Activated T-helper 1 cell treated with Interleukin-2 at 50 U/mL for 16 hours (primary cell): ENCODE results near the gene PDE10A.

ENCODE experiments used
- DNase-seq: peaks from one replicate; pipeline ENCODE4 v3.0.0-alpha.2; 2020; ENCODE audit warnings: low read depth

The PDE10A gene

DNA sequence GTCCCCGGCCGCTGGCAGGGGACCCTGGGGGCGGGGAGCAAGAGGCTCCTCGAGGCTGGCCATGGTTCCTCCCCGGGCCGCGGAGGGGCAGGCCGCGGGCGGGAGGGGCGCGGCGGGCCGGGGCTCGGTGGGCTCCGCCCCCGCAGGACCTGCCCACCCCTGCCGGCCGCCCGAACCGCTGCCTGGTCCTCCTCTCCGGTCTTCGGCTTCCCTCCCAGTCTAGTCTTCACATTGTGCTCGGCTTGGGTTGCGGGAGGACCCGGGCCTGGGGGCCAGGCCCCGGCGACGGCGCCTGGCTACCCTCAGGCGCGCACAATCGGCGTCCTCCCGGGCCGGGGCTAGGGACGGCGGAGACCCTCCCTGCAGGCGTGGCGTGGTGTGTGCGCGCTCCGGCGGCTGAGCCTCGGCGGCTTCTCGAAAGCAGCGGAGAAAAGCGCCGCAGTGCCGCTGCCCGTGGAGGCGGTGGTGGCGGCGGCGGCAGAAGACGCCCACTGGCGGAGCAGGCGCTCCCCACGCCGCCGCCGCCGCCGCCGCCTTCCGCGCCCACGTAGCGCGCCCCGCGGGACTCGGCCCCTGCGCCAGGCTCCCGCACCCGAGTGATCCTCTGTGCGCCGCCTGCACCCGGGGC is at the start of gene PDE10A:
TSS of gene PDE10A (minus strand) at position 493 of the 628 bp plus-strand sequence. CDS start at position 63, 430 bp downstream.
- no peak for DNase-seq

GRCh38 chr6:165708985-165709576 is 46.0 kb upstream of the PDE10A start:
- no peak for DNase-seq

- no peak for DNase-seq
Observed at GRCh38 chr6:165707067-165707853, 44.2 kb upstream of the PDE10A start.

DNA sequence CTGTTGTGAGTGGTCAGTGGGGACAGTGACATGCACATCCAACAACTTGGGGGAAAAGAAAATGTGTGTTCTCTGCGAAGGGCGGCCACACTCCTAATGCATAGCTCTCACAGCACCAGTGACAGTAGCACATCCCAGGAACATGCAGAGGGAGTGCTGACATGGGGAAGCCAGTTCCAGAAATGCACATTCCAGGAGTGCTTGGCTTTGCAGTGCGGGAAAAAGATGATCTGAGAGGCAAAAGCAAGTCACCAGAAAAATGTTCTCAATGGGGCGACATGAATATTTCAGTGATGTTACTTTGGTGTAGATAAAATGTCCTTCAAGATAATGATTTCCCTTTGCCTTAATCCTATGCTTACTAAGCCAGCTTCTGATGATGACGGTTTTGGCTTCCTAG is 42.9 kb upstream of the PDE10A start:
- no peak for DNase-seq

GRCh38 chr6:165704045-165704748 is 41.2 kb upstream of the PDE10A start:
- DNase-seq, result no peak

GRCh38 chr6:165702669-165703068 is 39.6 kb upstream of the PDE10A start:
- DNase-seq, result no peak

DNA sequence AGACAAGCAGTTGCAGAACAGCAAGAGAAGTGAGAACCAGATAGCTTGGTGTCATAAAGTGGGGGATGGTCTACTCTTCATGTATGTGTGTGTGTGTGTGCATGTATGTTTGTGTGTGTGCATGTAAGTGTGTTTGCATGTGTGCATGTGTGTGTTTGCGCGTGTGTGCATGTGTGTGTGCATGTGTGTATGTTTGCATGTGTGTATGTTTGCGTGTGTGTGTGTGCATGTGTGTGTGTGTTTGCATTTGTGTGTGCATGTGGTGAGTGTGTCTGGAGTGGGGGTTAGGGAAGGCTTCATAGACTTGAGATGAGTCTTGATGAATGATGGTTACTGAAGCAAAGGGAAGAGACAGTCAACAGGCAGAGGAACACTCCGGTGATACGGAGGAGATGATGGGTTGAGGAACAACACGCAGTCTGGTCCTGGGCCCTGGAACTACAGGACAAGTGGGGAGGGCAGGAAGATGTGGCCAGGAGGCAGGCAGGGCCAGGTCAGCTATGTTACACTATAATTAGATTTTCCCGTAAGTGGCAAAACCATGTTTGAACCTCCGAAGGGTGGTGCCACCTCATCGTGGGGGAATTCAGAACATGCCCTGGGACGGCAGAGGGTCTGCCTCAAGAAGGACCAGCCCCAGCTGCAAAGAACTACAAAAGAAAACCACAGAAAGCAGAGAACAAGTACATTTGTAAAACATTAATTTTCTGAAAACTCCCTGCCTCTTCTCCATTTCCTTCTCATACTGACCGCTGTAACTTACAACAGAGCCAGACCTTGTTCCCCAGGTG is 38.7 kb upstream of the PDE10A start:
- no peak for DNase-seq

DNA sequence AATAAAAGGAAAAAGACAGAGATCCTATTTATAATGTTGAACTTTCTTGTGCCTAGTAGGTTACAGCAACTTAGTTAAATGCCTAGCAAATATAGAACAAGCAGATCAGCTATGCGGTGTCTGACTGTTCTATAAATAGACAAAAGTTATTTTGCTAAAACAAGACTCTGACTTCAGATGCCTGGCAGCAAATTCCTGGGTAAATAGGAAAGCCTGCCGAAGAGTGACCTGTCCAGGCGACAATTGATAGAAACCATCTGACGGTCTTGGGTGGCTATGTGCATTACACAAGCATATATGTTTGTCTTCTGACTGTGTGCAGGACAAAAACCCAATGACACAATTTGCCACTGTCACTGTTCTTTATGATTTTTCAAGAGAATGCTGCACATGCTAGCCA is 38.0 kb upstream of the PDE10A start:
- DNase-seq, result no peak

GRCh38 chr6:165698868-165699267 is 35.8 kb upstream of the PDE10A start:
- DNase-seq, result no peak

DNA sequence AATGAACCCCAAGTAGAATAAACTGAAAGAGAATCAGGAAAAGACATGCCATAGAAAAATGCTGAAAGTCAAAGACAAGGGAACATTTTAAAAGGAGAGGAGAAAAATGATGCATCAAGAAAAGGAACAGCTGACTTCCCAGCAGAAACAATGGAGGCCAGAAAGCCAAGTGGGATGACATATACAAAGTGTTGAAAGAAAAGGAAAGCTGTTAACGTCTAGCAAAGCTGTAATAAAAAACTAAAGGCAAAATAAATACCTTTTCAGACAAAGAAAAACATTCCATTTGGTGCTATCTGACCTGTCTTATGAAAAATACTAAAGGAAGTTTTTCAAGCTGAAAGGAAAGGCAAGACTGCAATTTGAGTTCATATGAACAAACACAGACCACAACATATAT is 34.1 kb upstream of the PDE10A start:
- no peak for DNase-seq

- no peak for DNase-seq
Observed at GRCh38 chr6:165695722-165696515, 32.9 kb upstream of the PDE10A start.

DNA sequence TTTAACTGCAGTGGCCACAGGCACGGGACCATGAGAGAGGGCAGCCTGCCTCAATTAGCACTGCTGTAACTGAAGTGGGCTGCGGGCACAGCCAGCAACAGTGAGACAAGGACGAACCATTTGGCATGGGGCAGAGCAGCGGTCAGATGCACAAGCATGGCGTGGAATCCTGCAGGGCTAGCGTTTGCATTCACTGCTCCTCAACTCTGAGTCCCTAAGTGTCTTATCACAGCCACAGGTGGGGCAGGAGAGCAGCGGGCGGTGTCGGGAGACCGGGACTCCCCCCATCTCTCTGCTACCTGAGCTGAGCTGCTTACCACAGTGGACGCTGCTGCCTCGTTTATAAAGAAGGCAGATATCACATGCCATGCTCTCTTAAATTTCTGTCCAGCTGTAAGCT is 31.3 kb upstream of the PDE10A start:
- no peak for DNase-seq

DNA sequence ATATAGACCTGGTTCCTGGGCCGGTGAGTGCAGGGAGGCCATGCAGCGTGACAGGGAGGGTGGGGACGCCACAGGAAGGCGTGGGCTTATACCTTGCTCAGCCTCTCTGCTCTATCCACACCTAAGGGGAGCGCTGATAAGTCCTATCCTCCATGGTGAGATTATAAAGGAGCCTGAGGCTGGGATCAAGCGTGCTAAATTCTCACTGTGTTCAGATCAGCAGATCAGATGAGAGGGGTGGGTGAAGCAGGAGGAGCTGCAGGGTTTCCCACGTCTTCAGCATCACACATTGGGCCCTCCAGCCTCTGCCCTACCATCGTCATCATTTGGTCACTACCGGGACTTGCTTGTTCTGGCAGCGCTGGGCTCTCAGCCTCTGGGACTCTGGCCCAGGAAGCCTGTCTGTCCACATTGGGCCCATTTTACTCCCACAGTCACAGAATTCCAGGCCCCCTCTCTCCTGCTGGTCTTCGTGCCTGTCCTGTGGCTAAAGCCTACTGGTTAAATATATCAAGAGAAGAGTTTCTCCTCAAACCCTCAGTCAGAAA is 29.1 kb upstream of the PDE10A start:
- DNase-seq, result no peak

DNA sequence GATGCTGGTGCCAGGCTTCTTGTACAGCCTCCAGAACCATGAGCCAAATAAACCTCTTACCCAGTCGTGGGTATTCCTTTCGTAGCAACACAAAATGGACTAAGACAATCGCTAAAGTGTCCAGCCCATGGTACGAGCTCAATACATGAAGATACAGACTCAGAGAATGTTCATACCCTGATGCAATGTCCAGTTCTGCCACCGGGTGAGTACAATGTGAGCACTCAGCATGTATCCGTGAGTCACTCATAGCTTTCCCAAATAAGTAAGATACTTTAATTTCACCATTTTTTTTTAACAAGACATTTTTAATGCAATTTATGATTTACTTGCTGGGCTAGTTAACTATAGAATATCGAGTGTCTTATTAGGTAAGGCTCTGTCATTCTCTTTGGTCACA is 26.7 kb upstream of the PDE10A start:
- DNase-seq, result no peak

DNA sequence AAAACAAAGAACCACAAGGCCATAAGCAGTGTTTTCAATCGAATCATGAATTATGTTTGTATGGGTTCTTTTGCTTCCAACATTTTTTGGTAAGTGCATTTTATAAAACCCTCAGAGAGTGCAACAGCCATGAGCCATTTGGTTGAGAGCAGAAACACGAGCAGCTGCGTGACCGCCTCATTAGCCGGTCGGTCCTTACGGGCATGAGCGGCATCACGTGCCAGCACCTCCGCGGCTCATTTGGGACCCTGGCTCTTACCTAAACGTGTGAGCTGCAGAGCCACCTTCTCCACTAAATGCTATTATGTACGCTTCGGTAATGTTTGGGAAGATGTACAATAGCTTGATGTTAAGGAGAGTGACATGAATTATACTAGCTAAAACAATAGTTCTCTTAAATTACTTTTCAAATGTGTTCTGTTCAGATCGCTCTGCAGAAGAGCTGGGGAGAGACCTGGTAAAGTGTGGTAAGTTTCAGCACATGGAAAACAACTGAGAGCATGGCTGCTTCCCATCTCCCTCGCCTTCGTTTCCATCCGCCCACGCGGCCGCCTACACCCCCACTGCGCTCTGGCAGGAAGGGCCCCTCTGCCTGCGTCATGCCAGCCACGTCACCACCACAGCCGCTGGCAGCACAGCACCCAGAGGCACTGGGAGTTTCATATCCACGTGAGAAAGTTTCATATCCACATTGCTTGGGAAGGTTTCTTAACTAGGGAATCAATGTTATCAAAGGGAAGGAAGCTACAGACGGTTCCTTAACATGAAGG is 23.7 kb upstream of the PDE10A start:
- DNase-seq, result no peak

GRCh38 chr6:165685302-165685701 is 22.3 kb upstream of the PDE10A start:
- DNase-seq, result no peak

DNA sequence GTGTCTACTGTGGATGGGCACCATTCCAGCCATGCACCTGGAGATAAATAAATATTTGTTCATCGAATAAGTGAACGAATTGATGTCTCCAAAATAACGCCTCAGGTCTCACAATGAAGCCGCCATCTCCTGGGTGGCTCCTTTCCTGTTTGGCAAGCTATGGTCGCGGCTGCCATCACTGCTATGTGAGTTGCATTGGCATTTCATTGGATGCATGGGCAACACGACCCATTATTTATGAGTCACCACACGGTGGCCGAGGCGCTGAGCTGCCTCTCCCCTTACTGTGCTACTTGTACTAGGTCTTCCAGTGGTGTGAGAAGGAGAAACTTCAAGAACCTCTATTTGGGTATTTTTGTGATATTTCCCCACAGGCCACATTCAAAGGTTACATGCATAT is 21.3 kb upstream of the PDE10A start:
- DNase-seq, result no peak

DNA sequence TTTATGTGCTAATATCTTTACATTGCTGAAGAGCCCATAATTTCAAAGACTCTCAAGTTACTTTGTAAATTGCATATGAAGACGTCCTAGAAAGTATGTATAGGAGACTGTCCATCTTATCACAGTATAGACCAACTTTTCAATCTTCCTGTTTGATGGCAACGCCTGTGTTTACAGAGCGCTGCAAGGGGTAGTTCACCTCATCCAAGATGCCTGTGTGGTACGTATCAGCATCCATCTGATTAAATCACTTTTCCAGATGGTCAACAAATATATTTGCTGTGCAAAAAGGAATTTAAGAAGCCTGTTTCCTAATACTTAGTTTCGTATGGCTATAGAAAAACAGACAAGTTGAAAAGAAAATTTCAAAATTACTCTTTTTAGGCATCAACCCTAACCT is 17.9 kb upstream of the PDE10A start:
- no peak for DNase-seq

GRCh38 chr6:165679326-165679725 is 16.3 kb upstream of the PDE10A start:
- DNase-seq, result no peak

GRCh38 chr6:165678904-165679303 is 15.9 kb upstream of the PDE10A start:
- no peak for DNase-seq
